Activated CD4-positive, CD25-positive, alpha-beta regulatory T cell (primary cell): ENCODE measurements around the gene ANKFY1.

Experiments
- DNase-seq, 4 experiments: peaks; one replicate each; lab custom pipeline; 2025; lab: John Stamatoyannopoulos, UW

The ANKFY1 gene

DNA sequence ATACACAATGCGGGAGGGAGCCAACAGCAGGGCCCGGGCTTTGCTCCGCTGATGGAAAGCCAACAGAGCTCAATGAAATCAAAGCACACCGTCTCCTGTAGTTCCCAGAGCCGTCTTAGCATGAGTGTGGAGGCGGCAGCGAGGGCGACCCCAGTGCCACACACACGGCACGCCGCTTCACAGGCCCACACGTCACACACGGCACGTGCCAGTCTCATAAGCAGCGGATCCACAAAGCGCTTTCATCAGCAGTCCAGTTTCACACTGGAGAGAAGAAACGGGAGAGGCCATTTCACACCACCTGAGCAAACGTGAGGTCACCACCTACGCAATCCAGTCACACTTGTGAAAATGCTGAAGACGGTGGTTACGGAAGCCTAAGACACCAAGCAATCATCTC is 86.0 kb downstream of the ANKFY1 start:
- DNase-seq = no peak

GRCh38 chr17:4176808-4177472 is 86.8 kb downstream of the ANKFY1 start:
- no peak for DNase-seq

- no peak for DNase-seq
Observed at GRCh38 chr17:4175921-4176807, 87.6 kb downstream of the ANKFY1 start.

DNA sequence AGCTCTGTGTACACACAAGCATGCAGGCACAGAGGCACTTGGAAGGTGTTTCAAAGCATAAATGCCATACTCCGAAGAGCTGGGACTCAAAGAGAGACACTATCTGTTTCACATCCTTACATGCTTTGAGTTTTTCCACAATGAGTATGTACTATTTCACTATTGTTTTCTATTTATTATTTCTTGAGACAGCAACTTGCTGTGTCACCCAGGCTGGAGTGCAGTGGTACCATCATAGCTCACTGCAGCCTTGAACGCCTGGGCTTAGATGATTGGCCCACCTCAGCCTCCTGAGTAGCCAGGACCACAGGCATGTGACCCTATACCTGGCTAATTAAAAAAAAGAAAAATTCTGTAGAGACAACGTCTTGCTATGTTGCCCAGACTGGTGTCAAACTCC is 89.2 kb downstream of the ANKFY1 start:
- no peak for DNase-seq

- DNase-seq = no peak
Observed at GRCh38 chr17:4173781-4174180, 90.0 kb downstream of the ANKFY1 start.

- DNase-seq = no peak
Observed at GRCh38 chr17:4172356-4172755, 91.4 kb downstream of the ANKFY1 start.

- DNase-seq = no peak
Observed at GRCh38 chr17:4170639-4171280, 93.0 kb downstream of the ANKFY1 start.

GRCh38 chr17:4167786-4168185 is 96.0 kb downstream of the ANKFY1 start:
- no peak for DNase-seq

DNA sequence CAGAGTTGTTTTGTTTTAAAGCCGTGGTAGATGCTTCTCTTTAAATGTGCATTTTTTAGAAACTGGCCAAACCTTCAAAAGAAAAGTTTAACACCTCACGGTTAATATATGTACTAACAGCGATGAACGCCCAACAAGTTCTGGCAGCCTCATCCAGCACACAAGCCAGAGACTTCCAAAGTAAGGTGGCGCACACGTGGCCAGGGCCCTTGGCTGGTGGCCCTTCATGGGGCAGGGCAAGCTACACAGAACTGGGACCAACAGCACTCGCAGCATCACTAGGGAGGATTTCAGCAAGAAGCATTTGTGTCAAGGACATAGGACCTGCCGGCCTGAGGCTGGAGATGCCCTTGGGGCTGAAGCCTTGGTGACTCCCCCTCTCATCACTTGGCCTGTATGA is 97.4 kb downstream of the ANKFY1 start:
- no peak for DNase-seq

DNA sequence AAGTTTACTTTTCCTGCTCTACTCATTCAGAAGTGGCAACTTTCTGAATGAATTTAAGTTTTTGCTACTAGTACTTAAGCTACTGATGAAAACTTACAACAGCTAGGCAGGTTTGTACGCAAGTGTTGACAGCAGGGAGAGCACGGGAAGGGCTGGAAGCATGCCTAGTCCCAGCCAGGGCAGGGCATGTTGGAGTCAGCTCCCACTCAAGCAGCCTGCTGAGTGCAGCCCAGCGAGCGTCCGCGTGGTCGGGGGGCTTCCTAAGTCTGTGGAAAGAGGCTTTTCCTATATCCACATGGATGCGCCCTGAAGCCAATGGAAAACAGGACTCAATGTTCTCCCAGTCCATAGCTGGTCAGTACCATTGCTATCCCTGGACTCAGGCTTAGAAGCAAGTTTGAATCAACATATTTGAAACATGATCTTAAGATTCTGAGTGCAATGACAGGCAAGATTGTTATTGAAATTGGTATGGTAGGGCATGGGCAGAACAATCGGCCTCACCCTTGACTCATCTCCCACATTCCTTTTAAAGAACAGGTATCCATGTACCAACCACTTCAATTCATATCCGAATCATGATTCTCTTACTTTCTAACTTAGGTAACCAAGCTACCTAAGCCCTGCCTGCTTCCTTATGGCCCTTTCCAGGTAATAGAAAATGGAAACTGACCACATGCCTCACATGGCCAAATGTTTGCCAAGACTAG is 98.3 kb downstream of the ANKFY1 start:
- DNase-seq = no peak

DNA sequence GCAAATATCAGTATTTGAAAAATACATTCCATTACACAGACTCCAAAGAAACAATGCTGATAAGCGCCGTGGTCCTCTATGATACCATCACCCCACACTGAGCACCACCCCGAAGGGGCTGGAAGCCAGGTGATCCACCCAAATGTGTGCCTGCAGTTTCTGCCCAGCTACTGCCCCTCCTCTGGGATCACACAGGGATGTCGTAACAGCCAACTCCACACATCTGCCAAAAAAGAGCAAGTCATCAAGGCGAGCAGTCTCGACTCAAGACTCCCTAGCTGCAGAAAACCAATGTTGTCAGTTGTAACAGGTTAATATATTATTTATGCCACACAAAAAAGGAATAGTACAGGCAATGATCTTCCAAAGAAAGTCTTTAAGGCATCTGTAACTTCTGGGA is 99.8 kb downstream of the ANKFY1 start:
- no peak for DNase-seq

DNA sequence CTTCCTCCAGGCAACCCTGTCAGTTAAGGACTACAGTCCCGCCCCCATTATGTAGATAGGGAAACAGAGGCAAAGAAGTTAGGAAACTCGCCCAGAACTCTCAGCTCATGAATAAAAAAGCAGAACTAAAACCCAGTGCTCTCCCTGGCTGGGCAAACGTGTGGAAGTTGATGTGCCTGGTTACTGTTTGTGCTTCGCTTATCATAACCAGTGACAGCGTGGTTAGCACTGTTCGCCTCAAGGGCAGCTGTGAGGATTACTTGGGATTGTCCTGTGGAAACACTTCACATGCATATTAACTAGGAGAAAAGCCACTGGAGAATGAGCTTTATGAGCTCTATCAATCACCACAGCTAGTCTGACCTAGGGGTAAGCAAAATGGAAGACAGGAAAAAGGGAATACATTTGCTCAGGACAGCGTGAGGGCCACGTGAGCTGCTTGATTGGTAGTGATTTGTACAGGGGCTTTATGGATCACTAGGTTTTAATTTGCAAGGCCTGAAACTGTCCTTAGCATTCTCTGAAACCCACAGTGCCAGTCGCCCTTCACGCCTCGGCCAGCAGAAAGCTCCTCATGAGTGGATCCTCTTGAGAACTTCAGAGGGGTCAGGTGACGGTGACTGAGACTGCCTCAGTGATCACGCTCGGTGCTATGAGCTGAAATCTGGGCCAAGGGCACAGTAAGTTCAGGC is 100.9 kb downstream of the ANKFY1 start:
- DNase-seq = no peak

DNA sequence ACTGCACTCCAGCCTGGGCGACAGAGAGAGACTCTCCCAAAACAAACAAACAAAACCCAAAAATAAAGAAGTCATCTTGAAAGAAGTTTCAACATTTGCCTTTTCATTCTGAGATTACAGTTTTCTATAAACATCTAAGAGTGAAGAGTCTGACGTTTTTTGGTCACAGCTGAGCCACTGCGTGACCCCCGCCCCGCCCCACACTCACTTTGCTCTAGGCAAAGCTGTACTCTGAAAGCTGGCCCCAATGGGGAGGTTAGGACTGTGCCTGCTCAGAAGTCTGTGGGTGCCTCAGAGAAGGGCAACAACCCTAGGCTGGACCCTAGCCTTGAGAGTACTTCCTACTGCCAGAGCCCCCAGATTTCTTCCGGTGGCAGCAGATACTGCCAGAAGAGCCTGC is 101.5 kb downstream of the ANKFY1 start:
- no peak for DNase-seq

- no peak for DNase-seq
Observed at GRCh38 chr17:4161967-4162305, 101.8 kb downstream of the ANKFY1 start.

DNA sequence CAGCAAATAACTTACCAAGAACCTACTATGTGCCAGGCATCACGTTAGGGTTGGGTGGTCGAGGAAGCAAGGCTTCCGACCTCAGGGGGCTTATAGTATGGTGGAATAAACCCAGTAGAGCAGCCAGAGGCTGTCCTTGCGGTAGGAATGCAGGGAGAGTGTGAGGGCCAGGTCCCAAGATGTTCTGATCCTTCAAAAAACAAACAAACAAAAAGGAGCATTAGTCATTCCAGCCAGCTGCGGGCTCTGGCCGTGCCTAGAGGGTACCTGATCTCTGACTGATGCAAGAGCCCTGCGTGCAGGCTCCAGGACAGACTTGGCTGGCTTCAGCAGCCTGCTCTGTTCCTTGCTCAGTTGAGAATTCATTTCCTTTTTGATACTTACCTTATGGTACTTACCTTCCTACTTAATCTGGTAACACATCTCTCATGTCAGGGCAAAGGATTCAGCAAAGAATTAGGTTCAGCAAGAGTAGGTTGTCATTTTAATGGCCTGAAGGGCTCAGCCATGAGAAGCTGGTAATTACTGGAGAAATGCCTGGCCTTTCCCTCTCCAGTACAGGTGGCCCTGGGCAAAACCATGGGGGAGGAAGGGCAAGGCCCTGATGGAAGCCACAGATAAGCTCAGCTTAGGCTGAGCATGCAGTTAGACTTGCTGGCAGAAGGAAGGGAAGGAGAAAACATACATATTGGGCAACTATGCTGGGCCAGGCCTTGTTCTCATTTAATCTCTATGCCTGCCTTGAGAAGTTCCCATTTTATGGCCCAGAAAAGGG is 102.4 kb downstream of the ANKFY1 start:
- no peak for DNase-seq

- DNase-seq = no peak
Observed at GRCh38 chr17:4160294-4160859, 103.4 kb downstream of the ANKFY1 start.

DNA sequence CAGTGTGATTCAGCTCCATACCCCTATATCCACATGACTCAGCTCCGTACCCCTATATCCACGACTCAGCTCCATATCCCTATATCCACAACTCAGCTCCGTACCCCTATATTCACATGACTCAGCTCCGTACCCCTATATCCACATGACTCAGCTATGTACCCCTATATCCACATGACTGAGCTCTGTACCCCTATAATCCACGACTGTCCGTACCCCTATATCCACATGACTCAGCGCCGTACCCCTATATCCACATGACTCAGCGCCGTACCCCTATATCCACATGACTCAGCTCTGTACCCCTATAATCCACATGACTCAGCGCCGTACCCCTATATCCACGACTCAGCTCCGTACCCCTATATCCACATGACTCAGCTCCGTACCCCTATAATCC is 104.0 kb downstream of the ANKFY1 start:
- DNase-seq = no peak

- no peak for DNase-seq
Observed at GRCh38 chr17:4157618-4158333, 106.0 kb downstream of the ANKFY1 start.

- no peak for DNase-seq
Observed at GRCh38 chr17:4156750-4157381, 106.9 kb downstream of the ANKFY1 start.
